ENCODE data around the gene SYCP2.

SYCP2 gene

DNA sequence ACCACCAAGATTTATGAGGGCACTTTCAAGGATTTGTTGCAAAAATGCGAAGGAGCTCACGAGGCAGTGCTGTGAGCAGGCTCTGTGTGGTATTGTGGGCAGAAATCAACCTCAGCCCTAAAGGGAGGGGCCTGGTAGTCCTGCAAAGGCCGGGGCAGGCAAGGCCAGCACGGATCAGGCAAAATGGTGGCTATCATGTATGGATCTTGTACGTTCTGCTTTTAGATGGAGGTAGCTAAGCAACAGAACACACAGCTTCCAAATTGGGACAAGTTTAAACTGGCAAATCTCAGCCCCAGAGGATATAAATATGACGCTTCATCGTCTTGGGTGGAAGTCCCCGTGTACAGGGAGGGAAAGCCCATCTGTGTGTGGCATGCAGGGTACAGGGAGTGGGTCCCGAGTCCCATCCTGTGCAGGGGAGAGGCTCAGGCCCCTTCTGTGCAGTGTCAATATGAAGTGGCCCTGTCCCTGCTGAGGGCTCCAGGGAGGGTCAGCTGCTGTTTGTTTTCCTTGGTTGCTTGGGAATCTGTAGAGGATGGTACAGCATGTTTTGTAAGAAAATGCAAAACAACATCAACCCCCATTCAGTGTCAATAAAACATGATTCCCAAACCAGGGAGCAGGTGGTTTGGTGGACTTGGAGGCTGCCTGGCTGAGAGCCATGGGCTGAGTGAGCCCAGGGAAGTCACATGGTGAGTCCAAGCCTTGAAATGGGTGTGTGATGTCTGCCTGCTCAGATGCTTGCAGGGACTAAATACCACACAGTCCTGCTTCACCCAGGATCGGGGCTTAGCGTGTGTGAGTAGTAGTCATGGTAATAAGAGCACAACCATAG, 113.0 kb downstream of the SYCP2 start:
- peak; percentile 91 to 93 for DNase-seq

DNA sequence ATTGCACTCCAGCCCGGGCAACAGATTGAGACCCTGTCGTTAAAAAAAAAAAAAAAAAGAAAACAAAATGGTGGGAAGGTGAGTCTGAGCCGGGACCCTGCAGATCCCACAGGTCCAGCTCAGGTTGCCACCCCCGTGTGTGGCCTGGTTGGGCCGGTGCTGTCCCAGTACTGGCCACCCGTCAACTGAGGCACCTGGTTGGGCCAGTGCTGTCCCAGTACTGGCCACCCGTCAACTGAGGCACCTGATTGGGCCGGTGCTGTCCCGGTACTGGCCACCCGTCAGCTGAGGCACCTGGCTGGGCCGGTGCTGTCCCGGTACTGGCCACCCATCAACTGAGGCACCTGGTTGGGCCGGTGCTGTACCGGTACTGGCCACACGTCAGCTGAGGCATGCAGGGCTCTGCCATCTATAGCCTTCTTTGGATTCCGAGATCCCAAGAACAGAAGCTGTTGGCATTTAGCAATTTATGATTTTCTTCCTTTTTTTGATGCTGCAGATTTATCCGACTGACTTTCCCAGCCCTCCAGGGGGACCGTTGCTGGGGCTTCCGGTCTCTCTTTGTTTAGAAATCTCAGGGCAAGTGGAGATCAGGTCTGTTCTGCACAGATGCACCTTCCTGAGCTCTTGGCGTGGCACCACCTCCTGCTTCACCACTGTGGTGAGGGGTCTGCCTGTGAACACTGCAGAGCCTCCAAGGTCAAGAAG, 113.8 kb downstream of the SYCP2 start:
- no peak for DNase-seq

DNA sequence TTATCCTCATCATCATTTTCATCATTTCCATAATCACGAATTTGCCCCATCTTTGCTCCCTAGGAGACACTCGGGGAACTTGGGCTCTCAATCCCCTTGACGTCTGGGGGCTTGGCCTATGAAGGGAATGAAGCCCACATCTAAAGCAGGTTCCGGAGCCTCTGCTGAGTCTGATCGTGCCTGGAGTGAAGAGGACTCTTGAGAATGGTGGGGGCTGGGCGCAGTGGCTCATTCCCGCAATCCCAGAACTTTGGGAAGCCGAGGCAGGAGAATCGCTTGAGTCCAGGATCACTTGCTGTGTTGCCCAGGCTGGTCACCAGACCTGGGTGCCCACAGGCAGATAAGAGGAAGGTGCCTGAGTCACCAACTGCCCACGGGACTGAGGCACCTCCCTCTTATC, 114.5 kb downstream of the SYCP2 start:
- DNase-seq, result no peak

DNA sequence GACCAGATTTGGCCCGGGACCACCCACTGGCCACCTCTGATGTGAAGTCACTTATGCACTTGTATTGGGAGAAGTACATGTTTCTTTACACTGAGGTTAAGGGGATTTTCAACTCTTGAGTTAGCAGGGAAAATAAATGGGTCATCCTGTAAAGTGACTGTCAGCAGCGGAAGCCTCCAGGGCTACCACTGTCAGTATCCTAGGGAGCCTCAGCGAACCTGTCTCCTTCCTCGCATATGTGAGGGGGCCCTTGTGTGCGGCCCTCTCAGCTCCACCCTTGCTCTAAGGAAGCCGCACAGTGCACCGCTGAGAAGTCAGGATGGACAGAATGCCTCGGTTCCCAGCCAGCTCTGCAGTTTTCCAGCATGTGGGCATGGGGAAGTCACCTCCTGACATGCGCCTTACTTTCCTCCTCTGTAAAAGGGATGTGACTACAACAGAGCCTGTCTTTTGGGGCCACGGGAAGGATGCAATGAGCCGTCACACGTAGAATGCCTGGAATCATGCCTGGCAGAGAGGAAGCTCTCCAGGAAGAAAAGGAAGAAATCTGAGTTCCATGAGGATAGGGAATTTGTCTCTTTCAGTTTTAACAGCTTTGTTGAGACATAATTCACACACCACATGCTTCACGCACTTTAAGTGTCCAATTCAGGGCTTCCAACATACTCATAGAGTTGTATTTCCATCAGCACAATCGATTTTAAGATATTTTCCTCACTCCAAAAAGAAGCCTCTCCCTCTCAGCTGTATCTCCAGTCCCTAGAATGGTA, 115.4 kb downstream of the SYCP2 start:
- DNase-seq, result no peak

DNA sequence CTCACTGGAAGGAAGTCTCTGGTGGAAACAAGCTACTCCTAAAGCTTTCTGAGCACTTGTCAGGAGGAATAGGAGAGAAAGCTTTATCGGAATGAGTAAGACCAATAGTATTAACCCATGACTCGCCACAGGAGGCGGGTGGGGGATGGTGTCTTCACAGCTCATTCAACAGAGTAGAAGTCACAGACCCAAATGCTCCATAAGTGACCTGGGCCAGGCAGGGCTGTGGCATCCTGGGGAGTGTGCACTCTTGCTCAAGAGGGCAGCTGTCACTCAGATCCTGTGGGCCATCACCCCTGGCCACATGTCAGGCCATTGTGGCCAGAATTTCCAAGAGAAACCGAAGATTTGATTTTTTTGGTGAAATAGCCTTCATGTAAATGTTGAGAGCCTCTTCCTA, 116.0 kb downstream of the SYCP2 start:
- DNase-seq, result no peak

DNA sequence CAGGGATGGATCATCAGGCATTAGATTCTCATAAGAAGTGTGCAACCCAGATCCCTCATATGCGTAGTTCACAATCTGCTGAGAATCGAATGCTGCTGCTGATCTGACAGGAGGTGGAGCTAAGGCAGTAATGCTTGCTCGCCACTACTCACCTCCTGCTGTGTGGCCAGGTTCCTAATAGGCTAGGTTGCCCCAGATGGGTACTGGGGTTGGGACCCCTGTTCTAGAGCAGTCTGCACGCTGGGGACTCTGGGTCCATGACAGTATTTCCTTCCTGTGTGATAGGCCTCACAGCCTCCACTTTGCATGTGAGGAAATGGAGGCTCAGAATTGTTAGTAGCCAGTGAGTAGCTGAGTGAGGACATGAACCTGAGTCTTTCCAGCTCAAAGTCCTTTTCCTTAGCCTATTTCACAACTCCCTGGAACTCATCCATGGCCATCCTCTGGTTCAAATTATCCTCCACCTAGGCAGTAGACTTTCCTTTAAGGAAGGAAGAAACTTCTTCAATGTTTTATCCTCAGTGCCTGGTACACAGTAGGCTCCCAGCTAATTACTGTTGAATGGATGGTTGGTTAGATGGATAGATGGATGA, 117.2 kb downstream of the SYCP2 start:
- no peak for DNase-seq

DNA sequence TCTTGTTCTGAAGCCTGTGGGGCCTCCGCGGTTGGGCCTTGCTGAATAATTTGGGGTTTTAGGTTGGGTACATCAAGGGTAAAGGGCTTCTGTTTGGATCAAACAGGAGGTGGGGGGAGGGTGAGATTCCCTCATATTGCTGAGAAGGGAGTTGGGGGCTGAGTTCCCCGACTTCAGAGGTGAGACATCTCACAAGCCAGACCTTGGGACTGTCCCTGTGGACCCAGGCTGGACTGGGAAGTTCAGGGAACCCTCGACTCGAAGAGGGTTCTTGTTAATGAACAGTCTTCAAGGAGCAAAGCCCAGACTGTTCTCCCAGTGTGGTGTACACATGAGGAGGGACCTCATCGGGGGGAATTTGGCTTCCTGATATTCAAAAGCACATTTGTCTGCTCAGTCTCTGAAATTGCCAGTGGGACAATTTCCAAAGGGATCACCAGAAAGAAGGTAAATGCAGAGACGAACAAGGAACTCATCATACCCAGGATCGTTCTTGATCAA, 118.5 kb downstream of the SYCP2 start:
- no peak for DNase-seq

DNA sequence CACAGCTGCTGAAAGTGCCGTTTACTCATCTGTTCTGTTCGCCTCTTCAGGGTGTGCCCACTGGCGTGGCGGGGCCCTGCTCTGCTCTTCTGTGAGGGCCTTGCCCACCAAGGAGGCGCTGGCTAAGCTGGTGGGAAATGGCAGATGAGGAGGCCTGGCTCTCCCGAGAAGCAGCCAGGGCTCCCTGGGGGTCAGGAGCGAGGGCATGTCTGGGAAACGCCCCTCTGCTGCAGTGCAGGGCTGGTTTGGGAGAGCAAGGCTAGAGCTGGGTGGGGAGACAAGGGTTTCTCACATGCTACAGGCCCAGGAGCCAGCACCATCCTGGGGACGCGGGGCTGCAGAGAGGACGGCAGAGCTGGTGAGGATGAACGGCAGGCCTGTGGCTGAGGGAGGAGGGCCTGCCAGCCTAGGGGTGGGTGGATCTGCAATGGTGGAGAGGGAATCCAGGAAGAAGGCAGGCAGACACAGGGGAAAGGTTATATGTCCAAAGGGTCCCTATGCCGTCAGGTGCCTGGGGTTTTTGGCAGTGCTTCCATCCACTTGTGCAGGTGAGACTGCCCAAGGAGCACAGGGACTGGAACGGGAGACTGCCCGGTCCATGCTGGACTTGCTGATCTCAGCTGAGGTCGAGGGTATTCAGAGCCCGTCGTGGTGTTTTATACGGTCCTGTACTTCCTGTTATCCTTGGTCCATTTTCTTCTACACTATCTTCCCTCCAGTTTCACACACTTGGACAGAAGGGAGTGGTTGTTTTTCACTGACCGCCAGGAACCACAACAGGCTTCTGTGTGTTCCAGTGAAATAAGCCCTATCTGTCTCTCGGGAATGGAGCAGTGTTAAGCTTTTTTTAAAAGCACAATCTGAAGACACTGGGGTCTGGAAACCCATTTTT, 119.2 kb downstream of the SYCP2 start:
- DNase-seq, result no peak
